Tracheal epithelial cell (primary cell): ENCODE measurements around the gene ELANE. TPM values are rescaled to one million over a fixed set of nuclear protein-coding genes. Genes with fewer than 3 reads are reported as not detected.

Source experiments
- total RNA-seq: library from RNA; depleted of rRNA; stranded (reverse); fragments of >200 nt; gene quantifications from 2 replicates; pipeline ENCODE4 v1.2.1, GENCODE V29; 2014

Gene ELANE
- not detected in 2 replicates for total RNA-seq

GRCh38 chr19:852136-853013 lies at the start of gene ELANE:
TSS of gene ELANE (plus strand) at chr19:852303. CDS start at chr19:852329, 26 bp downstream.

GRCh38 chr19:821825-822503 lies 30.1 kb upstream of the ELANE start, which contains the start of gene PLPPR3:
TSS of gene PLPPR3 (minus strand) at chr19:821955. CDS start at chr19:821559, 396 bp downstream.

GRCh38 chr19:827710-828321 lies 24.3 kb upstream of the ELANE start, which contains the start of gene AZU1:
TSS of gene AZU1 (plus strand) at chr19:827837. CDS start at chr19:827847, 10 bp downstream.

GRCh38 chr19:840519-841206 lies 11.4 kb upstream of the ELANE start, which contains the start of gene PRTN3:
TSS of gene PRTN3 (plus strand) at chr19:840999. CDS start at chr19:841009, 10 bp downstream.

GRCh38 chr19:858868-859843 lies 7.1 kb downstream of the ELANE start, which contains the start of gene CFD:
TSS of gene CFD (plus strand) at chr19:859664. CDS start at chr19:859690, 26 bp downstream.

GRCh38 chr19:892894-893689 lies 41.0 kb downstream of the ELANE start, which contains the start of the genes MED16 and RNU6-9:
TSS of gene MED16 (minus strand) at chr19:893187. CDS start at chr19:891131, 2,056 bp downstream.
TSS of gene RNU6-9 (plus strand) at chr19:893484.

Other genes with a start within 250 kb of the ELANE start
- gene POLRMT, start 218.8 kb upstream of the ELANE start, total RNA-seq = 34.5 and 37.7 TPM in 2 replicates
- gene FGF22, start 212.4 kb upstream of the ELANE start, total RNA-seq = not detected in 2 replicates
- 50.8 and 79.9 TPM in 2 replicates for gene RNF126, start 189.1 kb upstream of the ELANE start, total RNA-seq
- gene FSTL3, start 175.9 kb upstream of the ELANE start, total RNA-seq = 263 and 426 TPM in 2 replicates
- not detected in 2 replicates for gene PRSS57, start 156.9 kb upstream of the ELANE start, total RNA-seq
- under 0.01 and 1.2 TPM in 2 replicates for gene PALM, start 143.4 kb upstream of the ELANE start, total RNA-seq
- gene MISP, start 101.2 kb upstream of the ELANE start, total RNA-seq = 76.4 and 100 TPM in 2 replicates
- 94.7 and 108 TPM in 2 replicates for gene PTBP1, start 54.9 kb upstream of the ELANE start, total RNA-seq
- gene PLPPR3, start 30.3 kb upstream of the ELANE start, total RNA-seq = 0.48 TPM in 1 of 2 replicates, not detected in the other
- 0.24 TPM in 1 of 2 replicates, not detected in the other for gene AZU1, start 24.5 kb upstream of the ELANE start, total RNA-seq
- gene PRTN3, start 11.3 kb upstream of the ELANE start, total RNA-seq = not detected in 2 replicates
- gene CFD, start 7.4 kb downstream of the ELANE start, total RNA-seq = 8.5 and 8.9 TPM in 2 replicates
- 15.1 and 18.6 TPM in 2 replicates for gene MED16, start 40.9 kb downstream of the ELANE start, total RNA-seq
- not detected in 2 replicates for gene RNU6-9, start 41.2 kb downstream of the ELANE start, total RNA-seq
- gene R3HDM4, start 60.9 kb downstream of the ELANE start, total RNA-seq = 45.4 and 52.8 TPM in 2 replicates
- gene KISS1R, start 65.0 kb downstream of the ELANE start, total RNA-seq = 0.43 TPM in 1 of 2 replicates, not detected in the other
- 19.2 and 21.4 TPM in 2 replicates for gene ARID3A, start 73.7 kb downstream of the ELANE start, total RNA-seq
- 42.2 and 66.0 TPM in 2 replicates for gene WDR18, start 132.0 kb downstream of the ELANE start, total RNA-seq
- 0.85 and 1.2 TPM in 2 replicates for gene GRIN3B, start 148.1 kb downstream of the ELANE start, total RNA-seq
- gene TMEM259, start 168.8 kb downstream of the ELANE start, total RNA-seq = 79.7 and 84.3 TPM in 2 replicates
- gene RNU6-2, start 169.2 kb downstream of the ELANE start, total RNA-seq = not detected in 2 replicates
- 137 and 224 TPM in 2 replicates for gene CNN2, start 174.3 kb downstream of the ELANE start, total RNA-seq
- 5.3 and 7.9 TPM in 2 replicates for gene ABCA7, start 187.8 kb downstream of the ELANE start, total RNA-seq
- 5.1 and 16.9 TPM in 2 replicates for gene ARHGAP45, start 214.9 kb downstream of the ELANE start, total RNA-seq
- 47.7 and 55.9 TPM in 2 replicates for gene POLR2E, start 243.1 kb downstream of the ELANE start, total RNA-seq